Measurements from ENCODE around the gene EMD. TPM values are rescaled to one million over a fixed set of nuclear protein-coding genes. Genes with fewer than 3 reads are reported as not detected.
A peak's percentile ranks its signal among the peaks of the same experiment; 100 is the strongest.

The EMD gene
- total and polyA plus RNA-seq, 2 of the 13 experiments (the other 11 are each of a cell fraction or from before 2014, with no cell fraction given): 14.5 to 14.9 TPM

DNA sequence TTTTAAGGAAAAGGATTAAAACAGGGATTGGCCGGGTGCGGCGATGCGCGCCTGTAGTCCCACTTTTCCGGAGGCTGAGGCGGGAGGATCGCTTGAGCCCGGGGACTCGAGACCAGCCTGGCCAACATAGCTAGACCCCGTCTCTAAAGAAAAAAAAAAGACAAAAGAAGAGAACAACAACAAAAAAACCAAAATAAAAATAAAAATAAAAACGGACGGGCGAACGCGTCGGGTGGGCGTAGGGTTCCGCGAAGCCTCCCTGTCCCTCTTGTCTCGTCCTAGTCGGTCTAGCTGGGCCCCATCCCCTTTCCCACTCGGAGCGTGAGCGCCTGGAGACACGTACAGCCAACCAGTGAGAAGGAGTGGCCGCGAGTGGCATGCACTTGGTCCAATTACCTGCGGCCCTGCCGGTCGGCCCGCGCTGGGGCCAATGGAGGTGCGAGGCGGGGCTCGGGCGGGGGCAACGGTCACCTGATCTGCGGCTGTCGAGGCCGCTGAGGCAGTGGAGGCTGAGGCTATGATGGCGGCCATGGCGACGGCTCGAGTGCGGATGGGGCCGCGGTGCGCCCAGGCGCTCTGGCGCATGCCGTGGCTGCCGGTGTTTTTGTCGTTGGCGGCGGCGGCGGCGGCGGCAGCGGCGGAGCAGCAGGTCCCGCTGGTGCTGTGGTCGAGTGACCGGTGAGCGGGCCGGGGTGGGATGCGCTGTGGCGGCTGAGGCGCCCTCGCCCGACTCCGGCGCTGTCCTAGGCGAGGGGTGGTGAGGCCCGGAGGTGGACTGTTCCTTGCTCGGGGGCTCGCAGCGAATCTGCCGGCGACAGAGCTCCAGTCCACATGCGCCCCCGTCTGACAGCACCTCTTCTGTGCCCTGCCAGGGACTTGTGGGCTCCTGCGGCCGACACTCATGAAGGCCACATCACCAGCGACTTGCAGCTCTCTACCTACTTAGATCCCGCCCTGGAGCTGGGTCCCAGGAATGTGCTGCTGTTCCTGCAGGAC lies 49.4 kb downstream of the EMD start, which contains the start of gene ATP6AP1 (continued):
- TF ChIP-seq, protein P1, sequence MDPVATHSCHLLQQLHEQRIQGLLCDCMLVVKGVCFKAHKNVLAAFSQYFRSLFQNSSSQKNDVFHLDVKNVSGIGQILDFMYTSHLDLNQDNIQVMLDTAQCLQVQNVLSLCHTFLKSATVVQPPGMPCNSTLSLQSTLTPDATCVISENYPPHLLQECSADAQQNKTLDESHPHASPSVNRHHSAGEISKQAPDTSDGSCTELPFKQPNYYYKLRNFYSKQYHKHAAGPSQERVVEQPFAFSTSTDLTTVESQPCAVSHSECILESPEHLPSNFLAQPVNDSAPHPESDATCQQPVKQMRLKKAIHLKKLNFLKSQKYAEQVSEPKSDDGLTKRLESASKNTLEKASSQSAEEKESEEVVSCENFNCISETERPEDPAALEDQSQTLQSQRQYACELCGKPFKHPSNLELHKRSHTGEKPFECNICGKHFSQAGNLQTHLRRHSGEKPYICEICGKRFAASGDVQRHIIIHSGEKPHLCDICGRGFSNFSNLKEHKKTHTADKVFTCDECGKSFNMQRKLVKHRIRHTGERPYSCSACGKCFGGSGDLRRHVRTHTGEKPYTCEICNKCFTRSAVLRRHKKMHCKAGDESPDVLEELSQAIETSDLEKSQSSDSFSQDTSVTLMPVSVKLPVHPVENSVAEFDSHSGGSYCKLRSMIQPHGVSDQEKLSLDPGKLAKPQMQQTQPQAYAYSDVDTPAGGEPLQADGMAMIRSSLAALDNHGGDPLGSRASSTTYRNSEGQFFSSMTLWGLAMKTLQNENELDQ (CRISPR knock-in tag; IDR thresholded peaks at IDR 0.05; ENCODE audit: borderline replicate concordance): no peak
- TF ChIP-seq HIVEP1 (CRISPR knock-in tag; IDR thresholded peaks at IDR 0.05) (no peak), BHLHE40 (IDR thresholded peaks at IDR 0.05; ENCODE audit: low read length) (0 out of 2 replicates have a peak, but pooled peaks have one; percentile 43), ZC3H13 (CRISPR knock-in tag; IDR thresholded peaks at IDR 0.05) (peak; percentile 87; the same call in 1 of the 2 replicates), ZBTB26 (CRISPR knock-in tag; IDR thresholded peaks at IDR 0.05; ENCODE audit: borderline replicate concordance) (no peak), POGZ (CRISPR knock-in tag; IDR thresholded peaks at IDR 0.05) (peak; percentile 87), JUN (CRISPR knock-in tag; IDR thresholded peaks at IDR 0.05) (no peak), KMT2A (CRISPR knock-in tag; IDR thresholded peaks at IDR 0.05) (0 out of 2 replicates have a peak, but pooled peaks have one; percentile 16), ZNF33B (CRISPR knock-in tag; IDR thresholded peaks at IDR 0.05) (0 out of 2 replicates have a peak, but pooled peaks have one; percentile 65), HOXA3 (CRISPR knock-in tag; IDR thresholded peaks at IDR 0.05) (peak; percentile 75), RFX5 (IDR thresholded peaks at IDR 0.05; ENCODE audit: low read depth, low read length) (peak; percentile 65), SAFB2 (CRISPR knock-in tag; IDR thresholded peaks at IDR 0.05; ENCODE audit: borderline replicate concordance, low read depth) (no peak), NFYB (CRISPR knock-in tag; IDR thresholded peaks at IDR 0.05) (peak; percentile 95)
- TF ChIP-seq, protein P2, sequence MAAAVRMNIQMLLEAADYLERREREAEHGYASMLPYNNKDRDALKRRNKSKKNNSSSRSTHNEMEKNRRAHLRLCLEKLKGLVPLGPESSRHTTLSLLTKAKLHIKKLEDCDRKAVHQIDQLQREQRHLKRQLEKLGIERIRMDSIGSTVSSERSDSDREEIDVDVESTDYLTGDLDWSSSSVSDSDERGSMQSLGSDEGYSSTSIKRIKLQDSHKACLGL (CRISPR knock-in tag; IDR thresholded peaks at IDR 0.05): peak; percentile 68; the same call in 1 of the 2 replicates
- TF ChIP-seq, protein P3, sequence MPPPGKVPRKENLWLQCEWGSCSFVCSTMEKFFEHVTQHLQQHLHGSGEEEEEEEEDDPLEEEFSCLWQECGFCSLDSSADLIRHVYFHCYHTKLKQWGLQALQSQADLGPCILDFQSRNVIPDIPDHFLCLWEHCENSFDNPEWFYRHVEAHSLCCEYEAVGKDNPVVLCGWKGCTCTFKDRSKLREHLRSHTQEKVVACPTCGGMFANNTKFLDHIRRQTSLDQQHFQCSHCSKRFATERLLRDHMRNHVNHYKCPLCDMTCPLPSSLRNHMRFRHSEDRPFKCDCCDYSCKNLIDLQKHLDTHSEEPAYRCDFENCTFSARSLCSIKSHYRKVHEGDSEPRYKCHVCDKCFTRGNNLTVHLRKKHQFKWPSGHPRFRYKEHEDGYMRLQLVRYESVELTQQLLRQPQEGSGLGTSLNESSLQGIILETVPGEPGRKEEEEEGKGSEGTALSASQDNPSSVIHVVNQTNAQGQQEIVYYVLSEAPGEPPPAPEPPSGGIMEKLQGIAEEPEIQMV (CRISPR knock-in tag; IDR thresholded peaks at IDR 0.05; ENCODE audit: low read depth): no peak
- TF ChIP-seq, protein P4, sequence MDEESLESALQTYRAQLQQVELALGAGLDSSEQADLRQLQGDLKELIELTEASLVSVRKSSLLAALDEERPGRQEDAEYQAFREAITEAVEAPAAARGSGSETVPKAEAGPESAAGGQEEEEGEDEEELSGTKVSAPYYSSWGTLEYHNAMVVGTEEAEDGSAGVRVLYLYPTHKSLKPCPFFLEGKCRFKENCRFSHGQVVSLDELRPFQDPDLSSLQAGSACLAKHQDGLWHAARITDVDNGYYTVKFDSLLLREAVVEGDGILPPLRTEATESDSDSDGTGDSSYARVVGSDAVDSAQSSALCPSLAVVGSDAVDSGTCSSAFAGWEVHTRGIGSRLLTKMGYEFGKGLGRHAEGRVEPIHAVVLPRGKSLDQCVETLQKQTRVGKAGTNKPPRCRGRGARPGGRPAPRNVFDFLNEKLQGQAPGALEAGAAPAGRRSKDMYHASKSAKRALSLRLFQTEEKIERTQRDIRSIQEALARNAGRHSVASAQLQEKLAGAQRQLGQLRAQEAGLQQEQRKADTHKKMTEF (CRISPR knock-in tag; IDR thresholded peaks at IDR 0.05): peak; percentile 57; the same call in 1 of the 2 replicates
- TF ChIP-seq, protein P5, sequence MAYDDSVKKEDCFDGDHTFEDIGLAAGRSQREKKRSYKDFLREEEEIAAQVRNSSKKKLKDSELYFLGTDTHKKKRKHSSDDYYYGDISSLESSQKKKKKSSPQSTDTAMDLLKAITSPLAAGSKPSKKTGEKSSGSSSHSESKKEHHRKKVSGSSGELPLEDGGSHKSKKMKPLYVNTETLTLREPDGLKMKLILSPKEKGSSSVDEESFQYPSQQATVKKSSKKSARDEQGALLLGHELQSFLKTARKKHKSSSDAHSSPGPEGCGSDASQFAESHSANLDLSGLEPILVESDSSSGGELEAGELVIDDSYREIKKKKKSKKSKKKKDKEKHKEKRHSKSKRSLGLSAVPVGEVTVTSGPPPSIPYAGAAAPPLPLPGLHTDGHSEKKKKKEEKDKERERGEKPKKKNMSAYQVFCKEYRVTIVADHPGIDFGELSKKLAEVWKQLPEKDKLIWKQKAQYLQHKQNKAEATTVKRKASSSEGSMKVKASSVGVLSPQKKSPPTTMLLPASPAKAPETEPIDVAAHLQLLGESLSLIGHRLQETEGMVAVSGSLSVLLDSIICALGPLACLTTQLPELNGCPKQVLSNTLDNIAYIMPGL (CRISPR knock-in tag; IDR thresholded peaks at IDR 0.05; ENCODE audit: borderline replicate concordance in 1 of 2, low read depth in 1 of 2): peak; percentile 23 to 65; a peak in 1 of 4 replicates
